ENCODE results near the gene PAK6.

PAK6 gene

DNA sequence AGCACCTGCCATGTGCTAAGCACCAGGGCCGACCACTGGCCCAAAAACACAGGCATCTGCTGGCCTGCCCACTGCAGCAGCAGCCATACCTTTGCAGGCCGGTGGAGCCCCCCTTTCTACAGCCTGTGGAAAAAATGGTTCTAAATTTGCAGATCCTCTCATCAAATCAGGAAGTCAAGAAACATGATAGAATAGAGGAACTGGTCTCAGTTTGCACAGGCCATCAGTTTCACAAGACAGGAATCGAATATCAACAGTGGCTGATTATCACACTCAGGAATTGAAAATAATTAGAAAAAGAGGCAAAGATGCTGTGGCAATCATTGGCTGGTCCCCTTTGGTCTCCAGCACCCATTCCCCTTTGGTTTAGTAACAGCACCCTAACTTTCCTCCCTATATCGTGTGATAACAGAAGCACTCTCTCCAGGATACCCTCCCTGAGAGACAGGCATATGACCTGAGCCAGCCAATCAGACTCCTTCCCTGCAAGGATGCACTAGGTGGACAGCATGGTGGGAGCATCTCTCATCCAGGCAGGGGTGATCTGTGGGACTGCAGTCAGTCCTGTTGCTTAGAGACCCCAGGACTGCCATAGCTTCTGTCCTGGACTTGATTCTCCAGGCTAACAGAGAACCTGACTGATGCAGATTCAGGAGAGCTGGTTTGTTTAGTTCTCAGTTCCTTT lies 3.5 kb upstream of the PAK6 start:
- TF ChIP-seq, protein P1, sequence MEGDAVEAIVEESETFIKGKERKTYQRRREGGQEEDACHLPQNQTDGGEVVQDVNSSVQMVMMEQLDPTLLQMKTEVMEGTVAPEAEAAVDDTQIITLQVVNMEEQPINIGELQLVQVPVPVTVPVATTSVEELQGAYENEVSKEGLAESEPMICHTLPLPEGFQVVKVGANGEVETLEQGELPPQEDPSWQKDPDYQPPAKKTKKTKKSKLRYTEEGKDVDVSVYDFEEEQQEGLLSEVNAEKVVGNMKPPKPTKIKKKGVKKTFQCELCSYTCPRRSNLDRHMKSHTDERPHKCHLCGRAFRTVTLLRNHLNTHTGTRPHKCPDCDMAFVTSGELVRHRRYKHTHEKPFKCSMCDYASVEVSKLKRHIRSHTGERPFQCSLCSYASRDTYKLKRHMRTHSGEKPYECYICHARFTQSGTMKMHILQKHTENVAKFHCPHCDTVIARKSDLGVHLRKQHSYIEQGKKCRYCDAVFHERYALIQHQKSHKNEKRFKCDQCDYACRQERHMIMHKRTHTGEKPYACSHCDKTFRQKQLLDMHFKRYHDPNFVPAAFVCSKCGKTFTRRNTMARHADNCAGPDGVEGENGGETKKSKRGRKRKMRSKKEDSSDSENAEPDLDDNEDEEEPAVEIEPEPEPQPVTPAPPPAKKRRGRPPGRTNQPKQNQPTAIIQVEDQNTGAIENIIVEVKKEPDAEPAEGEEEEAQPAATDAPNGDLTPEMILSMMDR (IDR thresholded peaks at IDR 0.05): no peak
- H3K4me3 ChIP-seq (ENCODE audit: low read depth in 1 of 2, low read length in 1 of 2): peak overlapping the region; percentile 10 to 40
- H3K9me3 ChIP-seq: no peaks in the 10 kb centered on the region
- H3K4me1 ChIP-seq (ENCODE audit: control insufficient read depth in 1 of 2, insufficient read depth in 1 of 2, low read depth in 1 of 2, low read length in 1 of 2): peaks cover 31 to 44% of the 10 kb centered on the region in 2 experiments
- H3K27me3 ChIP-seq: peaks cover 23% of the 10 kb centered on the region
- H3K36me3 ChIP-seq: no peaks in the 10 kb centered on the region
- H3K27ac ChIP-seq: peak overlapping the region; percentile 81

DNA sequence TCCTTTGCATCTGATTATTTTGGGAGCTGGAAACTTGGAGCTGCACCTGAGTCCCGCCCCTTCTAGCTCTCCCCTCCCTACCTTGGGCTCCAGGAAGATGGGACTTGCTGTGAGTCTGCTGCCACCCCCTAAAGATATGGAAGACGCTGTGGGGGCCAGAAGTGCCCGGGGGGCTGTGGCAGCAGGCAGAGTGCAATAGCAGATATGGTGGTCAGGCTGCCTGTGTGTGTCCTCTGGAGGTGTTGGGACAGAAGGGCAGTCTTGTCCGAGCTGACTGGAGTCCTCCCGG lies 485 bp downstream of the PAK6 start:
- H3K36me3 ChIP-seq: no peaks in the 10 kb centered on the region
- TF ChIP-seq, protein P1 (IDR thresholded peaks at IDR 0.05): no peak
- H3K27me3 ChIP-seq: peaks cover 26% of the 10 kb centered on the region
- H3K27ac ChIP-seq: no peak overlapping the region
- peaks cover 23 to 29% of the 10 kb centered on the region in 2 experiments for H3K4me1 ChIP-seq (ENCODE audit: control insufficient read depth in 1 of 2, insufficient read depth in 1 of 2, low read depth in 1 of 2, low read length in 1 of 2)
- H3K4me3 ChIP-seq (ENCODE audit: low read depth in 1 of 2, low read length in 1 of 2): peak overlapping the region in 1 of 2 experiments; percentile 10
- no peaks in the 10 kb centered on the region for H3K9me3 ChIP-seq

DNA sequence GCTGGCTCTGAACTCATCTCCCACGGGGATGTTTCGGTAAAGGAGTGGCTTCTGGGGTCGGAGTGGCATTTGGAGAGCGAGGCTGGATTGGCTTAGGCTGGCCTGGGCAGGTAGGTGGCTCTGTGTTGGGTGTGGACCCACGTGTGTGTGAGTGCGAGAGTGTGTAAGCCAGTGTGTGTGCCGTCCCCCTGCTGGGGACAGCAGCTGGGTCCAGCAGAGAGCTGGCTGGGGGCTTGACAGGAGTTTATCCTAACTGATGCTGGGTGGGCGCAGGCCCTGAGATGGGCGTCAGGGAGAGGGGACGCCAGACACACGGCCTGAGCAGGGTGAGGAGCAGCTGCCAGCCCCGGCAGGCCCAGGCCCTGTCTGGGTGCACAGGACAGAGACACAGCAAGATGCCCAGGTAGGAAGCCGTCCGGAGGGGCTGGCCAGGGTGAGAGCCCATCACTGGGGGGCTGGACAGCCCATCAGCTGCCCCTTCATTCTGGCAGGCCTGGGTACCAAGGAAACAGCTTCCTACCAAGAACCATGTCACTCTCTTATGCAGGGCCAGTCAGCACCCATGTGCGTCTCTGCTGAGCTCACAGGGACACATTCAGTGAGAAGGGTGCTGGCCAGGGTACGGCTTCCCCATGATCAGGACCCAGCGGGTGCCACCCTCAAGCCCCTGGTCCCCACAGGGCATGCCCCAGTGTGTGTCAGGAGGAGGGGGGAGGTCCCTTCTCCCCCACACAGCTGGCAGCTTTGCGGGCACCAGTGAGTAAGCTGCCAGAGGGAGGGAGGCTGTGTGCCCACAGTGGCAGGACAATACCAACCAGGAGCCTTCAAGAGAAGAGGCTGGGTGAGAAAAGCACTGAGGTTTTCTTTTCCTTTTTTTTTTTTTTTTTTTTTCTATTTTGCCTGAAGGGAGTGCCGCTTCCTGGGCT lies 1.1 kb downstream of the PAK6 start:
- peaks cover 17 to 23% of the 10 kb centered on the region in 2 experiments for H3K4me1 ChIP-seq (ENCODE audit: control insufficient read depth in 1 of 2, insufficient read depth in 1 of 2, low read depth in 1 of 2, low read length in 1 of 2)
- H3K36me3 ChIP-seq: no peaks in the 10 kb centered on the region
- no peak overlapping the region for H3K4me3 ChIP-seq (ENCODE audit: low read depth in 1 of 2, low read length in 1 of 2)
- TF ChIP-seq, protein P1 (IDR thresholded peaks at IDR 0.05): no peak
- H3K27ac ChIP-seq: no peak overlapping the region
- H3K9me3 ChIP-seq: no peaks in the 10 kb centered on the region
- H3K27me3 ChIP-seq: peaks cover 26% of the 10 kb centered on the region

DNA sequence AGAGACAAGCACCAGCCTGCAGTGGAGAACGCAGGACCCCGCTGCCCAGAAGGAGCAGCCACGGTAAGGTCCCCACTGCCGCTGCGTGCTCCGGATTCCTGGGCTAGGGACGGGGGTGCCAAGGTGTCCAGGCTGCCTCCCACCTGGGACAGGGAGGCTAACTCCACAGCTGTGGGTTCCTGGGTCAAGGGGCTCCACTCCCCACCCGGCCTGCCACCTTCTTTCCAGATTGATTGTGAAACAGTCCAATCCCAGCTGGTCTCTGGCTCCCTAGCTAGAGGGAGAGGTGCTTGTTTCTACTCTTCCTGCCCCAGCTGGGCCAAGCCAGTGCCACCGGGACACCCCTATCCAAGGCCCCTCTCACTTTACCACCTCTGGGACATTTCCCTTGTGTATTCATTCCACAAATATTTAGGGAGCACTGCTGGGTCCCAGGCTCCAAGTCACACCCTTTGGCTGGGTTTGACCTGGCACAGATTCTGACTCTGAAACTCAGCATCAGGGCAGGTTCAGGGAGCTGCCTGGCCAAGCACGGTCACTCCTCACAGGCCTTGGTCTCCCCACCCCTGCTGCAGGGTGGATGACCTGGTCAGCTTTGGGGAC lies 1.9 kb downstream of the PAK6 start:
- H3K27ac ChIP-seq: no peak overlapping the region
- no peak overlapping the region for H3K4me3 ChIP-seq (ENCODE audit: low read depth in 1 of 2, low read length in 1 of 2)
- peaks cover 26% of the 10 kb centered on the region for H3K27me3 ChIP-seq
- H3K9me3 ChIP-seq: no peaks in the 10 kb centered on the region
- TF ChIP-seq, protein P1 (IDR thresholded peaks at IDR 0.05): no peak
- peaks cover 9 to 15% of the 10 kb centered on the region in 2 experiments for H3K4me1 ChIP-seq (ENCODE audit: control insufficient read depth in 1 of 2, insufficient read depth in 1 of 2, low read depth in 1 of 2, low read length in 1 of 2)
- H3K36me3 ChIP-seq: no peaks in the 10 kb centered on the region

DNA sequence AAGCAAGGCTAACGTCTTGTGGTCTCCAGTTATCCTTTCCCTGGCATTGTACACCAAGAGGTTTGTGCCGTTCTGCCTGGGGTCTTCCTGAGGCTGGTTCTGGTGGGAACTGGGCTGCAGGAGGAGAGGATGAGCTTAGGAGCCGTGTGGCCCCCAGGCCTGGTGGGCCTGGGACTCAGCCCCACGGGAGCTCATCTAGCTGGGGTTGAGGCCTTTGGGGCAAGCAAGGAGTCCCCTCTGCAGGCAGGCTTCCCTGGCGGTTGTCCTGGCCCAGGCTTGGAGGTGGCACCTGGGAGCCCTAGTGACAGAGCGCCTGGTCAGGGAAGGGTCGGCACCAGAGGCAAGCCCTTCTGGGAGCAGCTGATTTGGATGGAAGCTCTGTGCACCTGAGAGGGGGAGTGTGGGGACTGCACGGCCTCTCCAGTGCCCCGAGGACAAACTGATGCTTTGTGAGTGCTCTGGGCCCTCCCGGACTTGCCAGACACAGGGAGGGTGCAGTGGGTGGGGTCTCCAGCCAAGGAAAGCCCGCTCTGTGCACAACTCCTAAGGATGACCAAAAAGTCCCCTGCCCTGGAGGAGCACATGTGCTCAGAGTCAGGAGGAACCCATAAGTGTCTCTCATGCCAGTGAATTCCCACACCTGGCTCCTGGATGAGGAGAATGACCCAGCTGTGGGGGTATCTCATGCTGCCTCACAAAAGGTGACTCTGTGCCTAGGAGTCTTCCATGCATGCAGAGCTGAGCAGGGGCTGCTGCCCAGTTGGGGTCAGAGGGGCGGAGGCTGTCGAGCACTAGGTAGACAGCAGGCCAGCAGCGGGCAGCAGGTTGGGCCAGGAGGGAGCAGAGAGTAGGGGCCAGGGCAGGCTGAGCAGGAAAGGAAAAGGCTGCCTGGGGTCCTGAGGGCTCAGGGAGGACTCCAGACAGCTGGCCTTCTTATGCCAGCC lies 2.7 kb downstream of the PAK6 start:
- TF ChIP-seq, protein P1 (IDR thresholded peaks at IDR 0.05): no peak
- Histone ChIP-seq H3K4me1 (ENCODE audit: control insufficient read depth in 1 of 2, insufficient read depth in 1 of 2, low read depth in 1 of 2, low read length in 1 of 2) (peaks cover 6 to 11% of the 10 kb centered on the region in 2 experiments), H3K27me3 (peaks cover 26% of the 10 kb centered on the region), H3K27ac (no peak overlapping the region), H3K9me3 (no peaks in the 10 kb centered on the region), H3K4me3 (ENCODE audit: low read depth in 1 of 2, low read length in 1 of 2) (no peak overlapping the region), H3K36me3 (no peaks in the 10 kb centered on the region)

Data from neutrophil (primary cell).